GM12891 (cell line): ENCODE results near the gene HMCN1.

Source experiments
- DNase-seq: peaks from one replicate; pipeline ENCODE4 v3.0.0; 2011; ENCODE audit warnings: low spot score; ENCODE audit not compliant: insufficient read length
- FAIRE-seq: peaks from 2 replicates; lab custom pipeline; 2011; peaks lifted over from hg19 to GRCh38; lab: Jason Lieb, UNC
- PAX5 ChIP-seq: IDR thresholded peaks from 2 replicates; pipeline ENCODE4 v1.6.1; 2011; ENCODE audit warnings: low read length, moderate library complexity, mild to moderate bottlenecking; ENCODE audit not compliant: insufficient read depth, severe bottlenecking
- POLR2A ChIP-seq: IDR thresholded peaks from 2 replicates; pipeline ENCODE4 v1.6.1; 2011; ENCODE audit warnings: low read depth, low read length, control low read depth
- POLR2AphosphoS5 ChIP-seq: IDR thresholded peaks from 2 replicates; pipeline ENCODE4 v1.6.1; 2011; ENCODE audit warnings: low read depth, low read length, control low read depth
- POU2F2 ChIP-seq: IDR thresholded peaks from 2 replicates; pipeline ENCODE4 v1.6.1; 2011; ENCODE audit warnings: low read depth, mild to moderate bottlenecking, control low read depth, low read length, moderate library complexity
- SPI1 ChIP-seq: IDR thresholded peaks from 2 replicates; pipeline ENCODE4 v1.6.1; 2011; ENCODE audit warnings: low read depth, low read length, control low read depth
- TAF1 ChIP-seq: IDR thresholded peaks from 2 replicates; pipeline ENCODE4 v1.6.1; 2011; ENCODE audit warnings: low read depth, low read length, control low read depth

HMCN1 gene

GRCh38 chr1:186234976-186235686 is 500.9 kb downstream of the HMCN1 start:
- FAIRE-seq (no peak), DNase-seq (no peak)
- TF ChIP-seq POLR2A (no peak), SPI1 (no peak), TAF1 (no peak), PAX5 (no peak), POLR2AphosphoS5 (no peak), POU2F2 (no peak)

- no peak for TF ChIP-seq SPI1
- no peak for TF ChIP-seq PAX5
- TF ChIP-seq POLR2A: no peak
- no peak for TF ChIP-seq POLR2AphosphoS5
- TF ChIP-seq TAF1: no peak
- TF ChIP-seq POU2F2: no peak
- no peak for DNase-seq
- no peak for FAIRE-seq
Observed at GRCh38 chr1:186235696-186236095, 501.5 kb downstream of the HMCN1 start.

GRCh38 chr1:186236921-186237320 is 502.7 kb downstream of the HMCN1 start:
- TF ChIP-seq POU2F2: no peak
- no peak for TF ChIP-seq POLR2A
- no peak for TF ChIP-seq TAF1
- FAIRE-seq (no peak), DNase-seq (no peak)

GRCh38 chr1:186239171-186239570 is 505.0 kb downstream of the HMCN1 start:
- DNase-seq (no peak), FAIRE-seq (no peak)
- TF ChIP-seq PAX5 (no peak), POLR2A (no peak), TAF1 (no peak), POU2F2 (no peak), POLR2AphosphoS5 (no peak), SPI1 (no peak)

GRCh38 chr1:186240436-186240835 is 506.2 kb downstream of the HMCN1 start:
- no peak for FAIRE-seq
- TF ChIP-seq POLR2A: no peak
- TF ChIP-seq TAF1: no peak
- no peak for TF ChIP-seq PAX5
- TF ChIP-seq SPI1: no peak
- no peak for TF ChIP-seq POU2F2
- TF ChIP-seq POLR2AphosphoS5: no peak
- no peak for DNase-seq
